ENCODE results near the gene CSK.

DNA sequence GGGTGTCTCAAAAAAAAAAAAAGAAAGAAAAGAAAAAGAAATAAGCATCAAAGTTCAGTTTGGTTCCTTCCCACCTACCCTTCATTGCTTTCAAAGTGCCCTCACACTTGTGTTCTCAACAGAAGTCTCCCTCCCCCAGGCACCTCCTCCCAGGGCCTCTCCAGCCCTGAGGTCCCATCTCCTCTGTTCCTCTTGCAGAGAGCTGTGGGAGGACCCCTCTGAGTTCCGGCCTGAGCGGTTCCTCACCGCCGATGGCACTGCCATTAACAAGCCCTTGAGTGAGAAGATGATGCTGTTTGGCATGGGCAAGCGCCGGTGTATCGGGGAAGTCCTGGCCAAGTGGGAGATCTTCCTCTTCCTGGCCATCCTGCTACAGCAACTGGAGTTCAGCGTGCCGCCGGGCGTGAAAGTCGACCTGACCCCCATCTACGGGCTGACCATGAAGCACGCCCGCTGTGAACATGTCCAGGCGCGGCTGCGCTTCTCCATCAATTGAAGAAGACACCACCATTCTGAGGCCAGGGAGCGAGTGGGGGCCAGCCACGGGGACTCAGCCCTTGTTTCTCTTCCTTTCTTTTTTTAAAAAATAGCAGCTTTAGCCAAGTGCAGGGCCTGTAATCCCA, 27.2 kb upstream of the CSK start:
- no peak for TF ChIP-seq EZH2 (IDR thresholded peaks at IDR 0.05; ENCODE audit: insufficient read depth, poor library complexity, severe bottlenecking)
- no peak for TF ChIP-seq EZH2phosphoT487 (IDR thresholded peaks at IDR 0.05; ENCODE audit: insufficient read depth, low read depth)

All from GM23248 (cell line).